ENCODE data around the gene ISG15.

Gene ISG15

GRCh38 chr1:1061682-1062345, 48.5 kb downstream of the ISG15 start:
- DNase-seq (ENCODE audit: low spot score), result no peak

GRCh38 chr1:1062348-1063163, 49.3 kb downstream of the ISG15 start:
- no peak for DNase-seq (ENCODE audit: low spot score)

- DNase-seq (ENCODE audit: low spot score), result no peak
Observed at GRCh38 chr1:1063261-1063944, 50.1 kb downstream of the ISG15 start.

Data from LoVo (cell line).